ENCODE data around the gene CACNB3.

CACNB3 gene

DNA sequence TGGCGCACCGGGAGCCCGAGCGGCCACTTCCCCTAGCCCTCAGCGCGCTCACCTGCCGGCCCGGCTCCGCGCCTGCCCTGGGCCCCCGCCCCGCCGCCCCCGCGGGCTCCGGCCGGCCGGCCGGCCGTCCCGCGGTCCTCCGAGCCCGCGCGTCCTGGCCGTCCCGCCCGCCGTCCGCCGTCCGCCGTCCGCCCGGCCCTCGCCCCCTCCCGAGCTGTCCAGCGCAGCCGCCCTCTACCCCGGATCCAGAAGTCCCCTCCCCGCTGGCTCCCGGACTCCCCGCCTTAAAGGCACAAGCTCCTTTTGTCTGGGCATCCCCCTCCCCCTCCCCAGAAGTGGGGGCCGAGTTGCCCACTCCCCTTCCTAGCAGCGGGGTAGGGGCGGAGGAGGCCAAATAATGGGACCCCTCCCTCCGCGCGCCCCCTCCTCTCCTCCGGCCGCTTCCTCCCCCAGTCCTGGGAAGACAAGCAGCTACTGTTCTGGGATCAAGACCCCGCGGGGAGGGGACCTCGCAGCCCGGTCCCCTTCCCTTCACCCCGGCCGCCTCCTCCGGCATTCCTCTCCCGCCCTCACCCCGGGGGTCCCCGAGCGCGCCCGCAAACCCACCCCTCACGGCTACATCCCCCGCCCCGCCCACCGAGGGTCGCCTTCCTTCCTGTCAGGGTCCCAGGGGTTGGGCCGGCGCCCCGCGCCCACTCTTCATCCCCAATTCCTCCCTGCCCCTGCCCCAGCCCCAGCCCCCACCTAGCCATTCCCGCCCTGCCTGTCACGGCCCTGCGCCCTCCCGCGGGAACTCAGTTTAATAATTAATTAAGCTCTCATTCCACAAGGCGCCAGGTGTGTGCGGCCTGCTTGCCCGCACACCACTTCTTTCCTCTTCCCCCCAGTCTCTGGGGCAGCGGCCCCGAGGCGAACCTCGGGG lies 29.2 kb upstream of the CACNB3 start, which contains the start of gene ADCY6:
Gene ADCY6, minus strand, starts transcription at position 236 of the 922 bp plus-strand sequence. CDS start 5,655 bp downstream, outside the sequence.
- DNase-seq (ENCODE audit: low read depth in 2 of 2), result no peak

DNA sequence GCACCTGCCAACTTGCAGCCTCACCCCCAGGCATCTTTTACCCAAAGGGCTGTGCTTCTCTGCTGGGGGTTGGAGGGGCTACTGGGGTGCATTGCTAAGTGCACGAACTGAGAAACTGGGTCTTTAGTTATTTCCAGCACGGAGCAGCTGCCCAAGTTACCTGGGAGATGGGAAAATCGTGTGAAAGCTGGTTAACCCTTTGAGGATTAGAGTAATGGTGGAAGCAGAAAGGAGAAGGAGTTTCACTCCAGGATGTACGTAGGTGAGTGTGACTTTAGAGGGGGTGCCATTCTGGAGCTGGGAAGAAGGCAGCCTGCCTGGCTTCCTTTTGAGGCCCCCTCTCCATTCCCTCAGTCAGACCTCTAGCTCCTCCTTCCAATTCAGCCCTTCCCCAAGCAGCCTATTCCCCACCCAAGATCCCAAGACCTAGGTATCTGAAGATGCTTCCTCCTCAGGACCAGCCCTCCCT lies 28.4 kb upstream of the CACNB3 start:
- no peak for DNase-seq (ENCODE audit: low read depth in 2 of 2)

DNA sequence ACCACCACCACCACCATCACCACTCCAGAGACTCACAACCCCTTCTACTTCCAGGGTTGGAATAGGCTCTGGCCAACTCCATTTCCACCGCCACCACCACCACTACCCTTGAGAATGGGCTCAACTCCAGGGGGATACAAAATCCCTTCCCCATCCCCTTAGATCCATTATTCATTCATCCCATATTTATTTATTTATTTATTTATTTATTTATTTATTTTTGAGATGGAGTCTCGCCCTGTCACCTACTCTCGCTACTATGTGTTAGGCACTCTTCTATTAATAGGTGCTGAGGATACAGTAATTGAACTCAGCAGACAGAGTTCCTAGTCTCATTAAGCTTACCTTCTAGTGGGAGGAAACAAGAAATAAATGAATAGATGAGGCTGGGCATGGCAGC lies 24.6 kb upstream of the CACNB3 start:
- DNase-seq (ENCODE audit: low read depth in 2 of 2), result no peak

DNA sequence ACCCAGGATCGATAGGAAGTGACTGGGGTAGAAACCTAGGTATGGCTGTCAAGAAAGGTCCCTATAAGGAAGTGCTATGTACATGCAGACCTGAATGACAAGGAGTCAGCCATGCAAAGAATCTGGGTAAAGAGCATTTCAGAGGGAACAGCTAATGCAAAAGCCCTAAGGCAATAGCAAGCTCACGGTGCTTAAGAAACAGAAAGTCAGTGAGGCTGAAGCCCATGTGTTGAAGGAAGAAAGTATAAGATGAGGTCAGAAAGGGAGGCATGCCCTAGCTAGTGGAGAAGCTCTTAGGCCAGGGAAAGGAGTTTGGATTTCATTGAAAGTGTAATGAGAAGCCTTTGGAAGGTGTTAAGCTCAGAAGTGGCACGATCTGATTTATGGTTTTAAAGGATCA lies 23.4 kb upstream of the CACNB3 start:
- no peak for DNase-seq (ENCODE audit: low read depth in 2 of 2)

DNA sequence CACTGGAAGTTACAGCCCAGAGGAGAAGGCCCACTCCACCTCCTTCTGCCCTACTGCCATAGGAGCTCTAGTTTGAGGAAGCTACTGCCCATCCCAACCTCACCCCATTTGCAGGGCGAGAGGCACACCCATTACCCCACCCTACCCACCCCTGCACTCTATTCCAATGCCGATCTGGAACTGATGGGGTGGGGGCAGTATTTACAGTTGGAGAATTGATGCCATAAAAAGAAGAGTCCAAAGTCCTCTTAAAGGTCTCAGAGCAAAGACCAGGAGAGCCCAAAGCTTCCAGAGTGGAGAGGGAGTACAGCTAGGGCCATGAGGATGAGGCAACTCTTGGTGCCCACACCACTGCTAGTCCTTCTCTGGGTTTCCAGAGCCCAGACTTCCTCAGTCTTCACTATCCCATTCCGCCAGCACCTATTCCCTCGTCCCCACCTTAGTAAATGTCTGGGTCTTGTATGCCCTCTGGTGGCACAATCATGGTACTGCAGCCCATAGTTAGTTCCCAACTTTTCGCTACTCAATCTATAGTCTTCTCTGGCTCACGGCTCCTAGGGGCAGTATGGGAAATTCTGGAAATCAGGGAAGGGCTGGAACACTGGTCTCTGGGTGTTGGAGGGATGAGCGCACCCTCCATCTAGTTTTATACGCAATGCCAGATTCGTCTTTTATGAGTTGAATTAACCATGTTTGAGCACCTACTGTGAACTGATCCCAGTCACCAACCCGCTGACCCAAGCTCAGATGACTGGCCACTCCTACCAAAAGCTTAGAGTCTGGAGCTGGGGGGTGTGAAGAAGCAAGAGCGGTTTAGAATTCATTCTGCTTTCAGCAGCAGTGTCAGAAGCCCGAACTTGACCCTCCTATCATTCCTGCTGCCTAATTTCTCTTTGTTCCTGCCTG lies 22.5 kb upstream of the CACNB3 start:
- peak in 1 of 2 donors; percentile 28 for DNase-seq (ENCODE audit: low read depth in 2 of 2)

DNA sequence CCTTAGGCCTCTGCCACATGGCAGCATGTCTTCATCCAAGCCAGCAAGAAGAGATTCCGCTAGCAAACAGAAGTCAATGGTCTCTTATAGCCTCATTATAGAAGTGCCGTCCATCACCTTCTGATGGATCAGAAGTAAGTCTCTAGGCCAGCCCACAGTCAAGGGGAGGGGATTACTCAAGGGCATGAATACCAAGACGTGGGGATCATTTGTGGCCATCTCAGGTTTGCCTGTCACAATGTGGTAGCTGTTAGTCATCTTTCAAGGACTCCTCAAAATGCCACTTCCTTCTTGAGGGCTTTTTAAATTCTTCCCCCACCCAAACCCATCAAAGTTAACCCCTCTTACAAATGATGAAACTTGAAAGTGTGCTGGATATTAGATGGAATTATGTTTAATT lies 21.3 kb upstream of the CACNB3 start:
- no peak for DNase-seq (ENCODE audit: low read depth in 2 of 2)

DNA sequence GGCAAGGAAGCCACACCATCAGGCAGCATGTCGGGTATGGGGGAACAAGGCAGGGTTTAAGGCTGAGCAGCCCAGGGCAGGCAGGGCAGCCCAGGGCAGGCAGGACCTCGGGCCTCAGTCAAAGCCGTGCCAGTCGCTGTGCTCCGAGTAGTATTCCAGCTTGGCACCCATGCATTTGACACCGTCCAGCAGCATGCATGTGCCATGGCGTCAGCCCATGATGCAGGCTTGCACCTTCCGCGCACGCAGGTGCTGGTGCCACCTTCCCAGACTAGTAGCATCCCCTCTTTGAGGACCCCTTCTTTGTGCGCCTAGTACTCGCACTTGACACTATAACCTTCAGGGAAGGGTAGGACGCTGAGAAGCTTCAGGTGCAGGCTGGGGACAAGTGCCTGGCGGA lies 17.8 kb upstream of the CACNB3 start:
- no peak for DNase-seq (ENCODE audit: low read depth in 2 of 2)

DNA sequence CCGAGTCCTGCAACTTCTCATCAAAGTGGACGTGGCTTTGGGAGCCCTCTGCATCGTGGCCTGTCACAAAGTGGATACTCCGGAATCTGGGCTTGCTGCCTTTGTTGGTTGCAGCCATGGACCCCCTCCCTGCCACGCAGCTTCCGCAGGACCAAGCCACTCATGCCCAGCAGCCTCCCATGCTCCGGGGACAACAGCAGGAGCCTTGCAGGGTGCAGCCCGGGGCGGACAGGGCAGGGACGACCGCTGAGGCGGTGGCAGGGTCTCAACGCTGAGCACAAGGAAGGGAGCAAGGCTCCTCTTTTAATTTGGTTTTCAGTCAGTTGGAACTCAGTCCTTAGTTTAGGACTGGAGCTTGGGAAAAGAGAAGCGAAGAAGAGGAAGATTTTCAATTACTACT lies 17.3 kb upstream of the CACNB3 start:
- no peak for DNase-seq (ENCODE audit: low read depth in 2 of 2)

DNA sequence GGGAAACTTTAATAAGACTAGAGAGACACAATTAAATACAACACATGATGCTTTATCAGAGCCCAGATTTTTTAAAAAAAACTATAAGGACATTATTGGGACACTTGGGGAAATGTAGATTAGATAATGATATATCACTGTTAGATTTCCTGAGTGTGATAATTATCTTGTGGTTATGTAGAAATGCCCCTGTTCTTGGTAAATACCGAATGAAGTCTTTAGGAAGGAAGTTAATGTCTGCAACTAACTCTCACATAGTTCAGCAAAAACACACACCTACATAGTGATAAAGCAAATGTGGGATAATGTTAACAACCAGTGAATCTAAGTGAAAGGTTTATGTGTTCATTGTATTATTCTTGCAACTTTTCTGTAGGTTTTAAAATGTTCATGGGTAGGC lies 14.6 kb upstream of the CACNB3 start:
- DNase-seq (ENCODE audit: low read depth in 2 of 2), result no peak

DNA sequence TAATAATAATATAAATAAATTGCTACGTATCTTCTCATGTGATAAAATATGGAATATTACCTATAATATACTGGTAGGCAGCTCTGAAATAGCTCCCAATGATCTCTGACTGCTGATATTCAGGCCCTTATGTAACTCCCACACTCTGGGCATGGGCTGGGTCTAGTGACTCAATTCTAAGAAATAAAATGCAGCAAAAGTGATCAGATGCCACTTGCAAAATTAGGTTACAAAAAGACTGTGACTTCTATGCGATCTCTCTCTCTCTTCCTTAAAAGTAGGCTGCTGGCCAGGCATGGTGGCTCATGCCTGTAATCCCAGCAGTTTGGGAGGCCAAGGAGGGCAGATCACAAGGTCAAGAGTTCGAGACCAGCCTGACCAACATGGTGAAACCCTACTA lies 10.3 kb upstream of the CACNB3 start:
- DNase-seq (ENCODE audit: low read depth in 2 of 2), result no peak

DNA sequence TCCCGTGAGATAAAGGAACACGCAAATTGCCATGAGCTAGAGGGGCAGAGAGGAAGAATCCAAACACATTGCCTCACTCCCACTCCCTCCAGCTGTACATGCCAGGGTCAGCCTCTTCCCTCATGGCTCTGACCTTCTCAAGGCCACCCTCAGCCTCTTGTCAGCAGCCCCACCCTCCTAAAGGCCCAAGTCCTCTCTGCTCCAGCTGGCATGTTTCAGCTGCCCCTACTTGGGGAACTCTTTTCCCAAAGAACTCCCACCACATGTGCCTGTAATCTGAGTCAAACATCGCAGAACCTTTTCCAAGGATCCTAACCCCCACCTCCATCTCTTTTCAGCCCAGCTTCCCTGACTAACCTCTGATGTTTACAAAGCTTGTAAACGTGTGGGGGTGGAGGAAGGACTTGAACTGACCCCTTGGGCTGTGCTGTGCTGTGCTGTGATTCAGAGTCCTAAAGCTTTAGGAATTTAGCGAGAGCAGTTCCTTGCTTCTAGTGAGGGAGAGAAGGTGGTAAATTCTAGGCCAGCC lies 7.3 kb upstream of the CACNB3 start:
- DNase-seq (ENCODE audit: low read depth in 2 of 2), result no peak

DNA sequence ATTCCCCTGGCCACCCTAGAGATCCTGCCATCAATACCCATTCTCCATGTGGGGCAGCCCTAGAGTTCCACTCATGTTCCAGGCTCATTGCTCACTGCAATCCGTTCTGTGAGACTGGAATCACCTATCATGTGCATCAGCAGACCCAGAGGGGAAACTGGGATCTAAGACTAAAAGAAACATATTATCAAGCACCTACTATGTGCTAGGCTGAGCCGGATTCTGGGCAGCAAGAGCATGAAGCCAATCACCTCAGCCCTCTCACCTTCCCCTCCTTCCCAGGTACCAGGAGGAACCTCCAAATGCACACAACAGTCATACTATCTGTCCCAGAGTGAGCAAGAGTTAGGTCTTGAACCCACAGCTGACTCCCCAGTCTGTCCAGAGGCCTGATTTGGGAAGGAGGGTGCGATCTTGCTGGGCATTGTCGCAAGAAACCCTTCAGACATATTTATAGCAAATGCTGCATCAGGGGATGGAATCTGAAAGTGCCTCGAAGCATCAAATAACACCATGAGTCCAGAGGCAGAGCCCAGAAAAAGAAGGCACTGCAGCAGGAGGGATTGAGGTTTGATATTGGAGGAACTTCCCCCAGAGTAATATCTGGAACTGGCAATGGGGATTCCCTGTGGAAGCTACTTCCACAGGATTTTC lies 6.7 kb upstream of the CACNB3 start:
- no peak for DNase-seq (ENCODE audit: low read depth in 2 of 2)

DNA sequence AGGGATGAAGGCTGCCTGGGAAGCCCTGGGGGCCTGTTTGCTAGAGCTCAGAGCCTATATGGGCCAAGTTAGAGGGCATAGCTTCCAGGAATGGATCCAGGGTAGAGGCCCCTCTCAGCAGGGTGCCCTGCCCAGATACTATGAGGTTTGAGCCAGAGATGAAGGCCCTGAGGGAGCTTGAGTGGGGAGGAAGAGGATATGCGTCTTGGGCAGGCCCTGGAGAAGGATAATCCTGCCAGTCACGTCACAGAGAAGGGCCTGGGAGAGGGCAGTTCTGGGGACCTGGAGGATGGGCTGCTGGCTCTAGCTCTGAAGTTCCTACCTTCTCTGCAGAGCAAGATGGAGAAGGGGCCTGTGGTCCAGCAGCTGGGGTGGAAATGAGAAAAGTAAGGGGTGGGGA lies 5.9 kb upstream of the CACNB3 start:
- no peak for DNase-seq (ENCODE audit: low read depth in 2 of 2)

DNA sequence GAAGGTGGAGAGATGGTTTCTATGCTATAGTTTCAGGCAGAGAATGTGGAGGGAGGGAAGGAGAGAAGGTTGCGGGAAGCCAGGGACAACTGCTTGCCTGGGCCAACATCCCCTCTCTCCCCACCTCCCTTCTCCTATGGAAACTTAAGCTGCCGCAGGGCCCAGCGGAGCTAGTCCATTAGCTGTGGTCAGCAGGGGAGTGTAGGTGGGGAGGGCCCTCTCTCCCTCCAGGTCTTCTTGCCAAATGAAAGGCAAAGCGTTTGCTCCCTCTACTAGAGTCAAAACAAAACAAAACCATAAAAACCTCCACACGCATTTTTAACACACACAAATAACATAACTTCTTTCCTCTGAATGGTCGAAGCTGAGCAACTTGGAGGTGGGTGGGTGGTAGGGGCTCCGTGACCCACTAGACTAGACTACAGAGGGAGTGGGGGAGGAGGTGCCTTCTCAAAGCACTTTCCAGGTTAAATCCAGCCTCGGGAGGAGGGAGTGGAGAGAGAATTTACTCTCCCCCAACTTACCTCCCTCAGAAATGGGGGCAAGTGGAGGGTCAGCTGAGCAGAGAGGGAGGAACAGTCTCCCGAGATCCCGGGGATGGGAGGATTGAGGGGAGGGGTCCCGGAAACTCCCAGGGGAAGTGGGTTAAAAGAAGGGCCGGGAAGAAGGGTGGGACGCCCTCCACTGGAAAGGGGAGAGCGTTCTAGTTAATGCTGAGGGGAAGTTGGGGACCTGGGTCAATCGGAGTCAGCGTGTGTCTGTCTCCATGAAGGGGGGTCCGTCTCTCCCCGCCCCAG lies 4.6 kb upstream of the CACNB3 start:
- DNase-seq (ENCODE audit: low read depth in 2 of 2), result no peak

DNA sequence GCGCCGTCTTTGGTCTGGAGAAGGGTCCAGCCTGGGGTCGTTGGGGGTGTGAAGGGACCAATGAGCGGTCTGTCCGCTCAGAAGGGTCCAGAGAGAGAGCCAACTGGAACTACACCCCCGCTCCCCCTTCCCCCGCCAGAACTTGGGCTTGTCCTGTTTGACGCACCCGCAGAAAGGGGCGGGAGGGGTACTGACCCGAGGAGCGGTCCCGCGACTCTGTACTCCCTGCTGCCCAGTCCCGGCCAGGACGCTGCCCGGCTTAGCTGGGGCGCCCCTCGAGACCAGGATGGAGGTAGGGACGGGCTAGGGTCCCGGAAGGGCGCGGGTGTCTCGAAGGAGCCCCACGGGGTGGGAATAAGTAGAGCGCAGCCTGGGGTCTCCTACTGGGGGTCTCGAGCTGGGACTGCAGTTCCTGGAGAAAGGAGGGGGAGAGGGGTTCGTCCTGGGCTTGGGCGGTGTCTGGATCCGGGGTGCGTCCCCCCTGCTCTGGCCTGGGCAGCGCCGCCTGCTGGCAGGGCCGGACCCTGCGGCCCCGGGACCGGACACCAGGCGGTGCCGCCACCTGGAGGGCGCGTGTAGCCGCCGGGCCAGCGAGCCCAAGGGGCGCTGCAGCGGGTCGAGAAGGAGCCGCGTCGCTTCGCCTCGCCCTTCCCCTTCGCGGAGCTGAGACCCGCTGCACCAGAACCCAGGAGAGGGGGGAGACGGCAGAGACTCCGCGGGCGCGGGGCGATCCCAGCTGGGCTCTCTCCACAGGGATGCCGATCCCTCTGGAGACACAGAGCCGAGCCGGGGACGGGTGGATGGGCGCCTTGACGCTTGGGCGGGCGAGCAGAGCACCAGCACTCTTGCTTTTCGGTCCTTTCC lies 3.8 kb upstream of the CACNB3 start:
- peak; percentile 52 to 78 for DNase-seq (ENCODE audit: low read depth in 2 of 2)

DNA sequence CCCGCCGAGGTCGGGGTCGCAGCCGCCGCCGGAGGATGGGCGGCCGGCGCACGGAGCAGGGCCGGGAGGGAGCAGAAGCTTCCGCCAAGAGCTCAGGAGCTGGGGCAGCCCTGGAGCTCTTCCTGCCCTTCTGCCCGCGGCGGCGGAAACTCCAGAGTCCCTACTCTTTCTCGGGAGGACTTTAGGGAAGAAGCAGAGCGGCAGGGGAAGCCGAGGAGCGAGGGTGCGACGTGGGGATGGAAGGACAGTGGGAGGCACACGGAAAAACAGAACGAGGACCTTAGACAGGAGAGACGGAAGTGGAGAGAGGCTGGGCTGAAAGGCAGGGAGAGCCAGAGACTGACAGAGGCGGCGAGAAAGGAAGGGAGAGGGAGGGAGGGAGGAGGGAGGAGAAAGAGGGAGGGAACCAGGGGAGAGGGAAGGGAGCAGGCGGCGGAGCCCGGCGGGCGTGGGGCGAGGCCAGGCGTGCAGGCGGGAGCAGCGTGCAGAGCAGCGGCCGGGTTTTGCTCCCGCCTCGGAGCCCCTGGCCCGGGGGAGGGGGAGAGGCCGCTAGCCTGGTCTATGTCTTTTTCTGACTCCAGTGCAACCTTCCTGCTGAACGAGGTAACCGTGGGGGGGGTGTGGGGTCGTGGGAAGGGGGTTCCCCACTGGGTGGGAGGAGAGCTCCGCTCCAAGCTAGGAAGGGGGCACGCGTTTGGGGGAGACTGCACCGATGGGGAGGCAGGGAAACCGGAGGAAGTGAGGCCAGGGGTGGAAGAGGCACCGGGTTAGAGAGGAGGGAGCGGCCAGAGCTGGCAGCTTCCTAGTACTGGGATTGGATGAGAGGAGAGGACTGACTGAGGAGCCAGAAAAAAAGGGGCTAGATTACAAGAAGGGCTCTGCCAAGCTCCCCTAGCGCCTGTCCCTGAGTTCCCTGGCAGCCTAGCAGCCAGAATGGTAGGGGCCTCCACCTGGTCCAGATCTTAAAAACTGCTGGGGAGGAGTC lies 2.9 kb upstream of the CACNB3 start:
- peak in 1 of 2 donors; percentile 21 for DNase-seq (ENCODE audit: low read depth in 2 of 2)

DNA sequence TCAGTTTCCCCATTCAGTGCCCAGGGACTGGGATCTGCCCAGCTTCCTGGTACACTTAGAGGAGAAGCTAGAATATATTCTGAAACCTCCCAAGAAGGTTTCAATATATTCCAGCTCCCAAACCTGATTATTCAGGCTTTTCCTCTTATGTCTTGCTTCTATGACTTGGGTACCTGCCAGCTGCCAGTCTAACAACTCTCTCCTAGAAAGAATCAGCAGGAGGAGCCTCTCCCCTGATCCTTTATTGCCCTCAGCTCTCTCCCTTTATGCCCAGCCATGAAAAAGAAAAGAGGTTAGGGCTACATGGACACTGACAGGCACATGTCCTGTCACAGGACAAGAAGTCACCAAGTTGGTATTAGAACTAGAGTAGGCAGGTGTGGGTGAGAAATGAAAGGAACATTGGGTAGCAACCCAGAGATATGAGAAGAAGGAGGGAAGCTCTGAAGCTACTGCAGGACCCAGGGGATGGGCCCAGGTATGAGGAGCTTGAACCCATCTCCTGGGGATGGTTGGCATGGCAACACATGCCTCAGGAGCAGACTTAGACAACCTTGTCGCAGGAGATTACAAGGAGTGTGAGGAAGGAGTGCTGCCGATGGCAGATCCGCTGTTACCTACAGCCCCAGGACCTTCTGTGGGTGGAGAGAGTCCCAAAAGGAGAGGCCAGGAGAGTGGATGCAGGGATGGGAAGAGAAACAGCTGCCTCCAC lies 2.0 kb upstream of the CACNB3 start:
- no peak for DNase-seq (ENCODE audit: low read depth in 2 of 2)
